B cell (primary cell): Measurements from ENCODE around the gene MLEC. TPM values are rescaled to one million over a fixed set of nuclear protein-coding genes. Genes with fewer than 3 reads are reported as not detected.

ENCODE experiments used
- ATAC-seq: fragments of 200-7000 bp; cut with Tn5 transposase; one replicate; pipeline ENCODE4 v1.10.0; 2021; ENCODE audit warnings: low read depth, mild to moderate bottlenecking, moderate number of reproducible peaks, moderate library complexity
- CTCF ChIA-PET: fragments of 350-600 bp; sonication (Branson Sonifier 250); formaldehyde crosslinking; loops from one replicate; lab custom pipeline; 2021; ENCODE audit warnings: antibody characterized with exemption, inconsistent platforms; lab: Charles Lee
- POLR2A ChIA-PET: fragments of 350-600 bp; sonication (Branson Sonifier 250); formaldehyde crosslinking; loops from one replicate; lab custom pipeline; 2021; ENCODE audit warnings: antibody characterized with exemption; lab: Charles Lee
- DNase-seq: peaks from one replicate; pipeline ENCODE4 v3.0.0; 2013
- H2AFZ ChIP-seq: 2 replicates; pipeline ENCODE4 v1.6.1; 2012; ENCODE audit warnings: mild to moderate bottlenecking, low read depth, low read length; ENCODE audit not compliant: insufficient read depth, poor library complexity, severe bottlenecking
- H3K27ac ChIP-seq, 2 donors: 1 replicate in 1 of 2; 2 replicates in 1 of 2; pipeline ENCODE4 v1.5.1; 2012 to 2013; ENCODE audit warnings: low read length in 2 of 2, mild to moderate bottlenecking in 2 of 2, moderate library complexity in 1 of 2
- H3K27me3 ChIP-seq, 4 experiments: fragments of 200-600 bp in 1 of 4; sonication (generic) in 1 of 4; replicated peaks in 1 of 4; 1 replicate in 2 of 4; 2 replicates in 2 of 4; pipeline versions ENCODE4 v1.6.1 to v1.7.0; 2013 to 2016; ENCODE audit warnings: low read length in 3 of 4, mild to moderate bottlenecking in 2 of 4, mixed read lengths in 1 of 4, moderate library complexity in 1 of 4; ENCODE audit not compliant: insufficient read depth in 4 of 4, control insufficient read depth in 3 of 4; ENCODE audit errors: control extremely low read depth in 1 of 4
- H3K36me3 ChIP-seq, 2 experiments: replicated peaks in 1 of 2; 1 replicate in 1 of 2; 2 replicates in 1 of 2; pipeline versions ENCODE4 v1.6.1 to v1.7.1; 2013; ENCODE audit warnings: low read length in 1 of 2; ENCODE audit not compliant: insufficient read depth in 2 of 2, control insufficient read depth in 1 of 2; ENCODE audit errors: control extremely low read depth in 1 of 2, extremely low read depth in 1 of 2
- H3K4me1 ChIP-seq, 2 donors: fragments of 200-600 bp in 1 of 2; sonication (generic) in 1 of 2; 1 replicate in 1 of 2; 2 replicates in 1 of 2; pipeline versions ENCODE4 v1.5.1 to v1.6.1; 2013 to 2017; ENCODE audit warnings: low read length in 2 of 2; ENCODE audit not compliant: control insufficient read depth in 2 of 2, insufficient read depth in 2 of 2
- H3K4me2 ChIP-seq: replicated peaks from 2 replicates; pipeline ENCODE3; 2012; ENCODE audit warnings: mild to moderate bottlenecking, low read depth, low read length; ENCODE audit not compliant: poor library complexity, severe bottlenecking
- H3K4me3 ChIP-seq, 5 experiments: fragments of 200-600 bp in 1 of 5; sonication (generic) in 1 of 5; 1 replicate in 3 of 5; 2 replicates in 2 of 5; pipeline versions ENCODE4 v1.5.1 to v1.7.0; 2011 to 2016; ENCODE audit warnings: low read length in 4 of 5, mild to moderate bottlenecking in 4 of 5, low read depth in 2 of 5, control low read depth in 1 of 5, moderate library complexity in 1 of 5; ENCODE audit not compliant: insufficient read depth in 1 of 5; ENCODE audit errors: control extremely low read depth in 1 of 5, extremely low read depth in 1 of 5
- H3K79me2 ChIP-seq: fragments of 200-600 bp; sonication (generic); one replicate; pipeline ENCODE4 v1.6.0; 2016; ENCODE audit warnings: low read length; ENCODE audit not compliant: control insufficient read depth, insufficient read depth
- H3K9ac ChIP-seq: fragments of 200-600 bp; sonication (generic); 2 replicates; pipeline ENCODE4 v1.6.1; 2017; ENCODE audit warnings: mild to moderate bottlenecking, low read length, moderate library complexity
- H3K9me3 ChIP-seq, 3 donors: one replicate each; pipeline versions ENCODE4 v1.6.1 to v1.7.1; 2013; ENCODE audit warnings: low read length in 2 of 3; ENCODE audit not compliant: control insufficient read depth in 2 of 3, insufficient read depth in 1 of 3; ENCODE audit errors: control extremely low read depth in 1 of 3
- H4K20me1 ChIP-seq: 2 replicates; pipeline ENCODE4 v1.6.0; 2012; ENCODE audit warnings: mild to moderate bottlenecking, low read length; ENCODE audit not compliant: insufficient read depth, control insufficient read depth, poor library complexity, severe bottlenecking
- H3K27ac Mint-ChIP-seq: one replicate; pipeline ENCODE4 v1.8.0; 2021; ENCODE audit warnings: mixed read lengths
- H3K27me3 Mint-ChIP-seq: one replicate; pipeline ENCODE4 v1.8.0; 2021; ENCODE audit warnings: mixed read lengths
- H3K4me1 Mint-ChIP-seq: one replicate; pipeline ENCODE4 v1.8.0; 2021; ENCODE audit warnings: mixed read lengths
- H3K4me3 Mint-ChIP-seq: one replicate; pipeline ENCODE4 v1.8.0; 2021; ENCODE audit warnings: mixed read lengths
- H3K9me3 Mint-ChIP-seq: one replicate; pipeline ENCODE4 v1.8.0; 2022; ENCODE audit warnings: mixed read lengths; ENCODE audit not compliant: insufficient read depth
- EZH2 ChIP-seq: IDR thresholded peaks from 2 replicates; pipeline ENCODE4 v1.6.1; 2012; ENCODE audit warnings: borderline replicate concordance, low read depth, mild to moderate bottlenecking, moderate library complexity, low read length; ENCODE audit not compliant: insufficient read depth, poor library complexity, severe bottlenecking
- WGBS: methylation state at CpG from one replicate; pipeline ENCODE4 v1.1.5; 2013; ENCODE audit warnings: missing lambda C conversion rate; ENCODE audit not compliant: insufficient coverage; 5-methylcytosine and 5-hydroxymethylcytosine counted together
- intact Hi-C: fragments of 100-400 bp; cut with micrococcal nuclease; formaldehyde crosslinking; loops from one replicate; pipeline ENCODE4 v1.10.0; 2022
- polyA plus RNA-seq: library from polyadenylated mRNA; depleted of rRNA; stranded (reverse); fragments of >200 nt; gene quantifications from 2 replicates; pipeline ENCODE4 v1.2.3, GENCODE V29; 2012
- total RNA-seq, 2 donors: library from RNA; stranded (reverse); fragments of 120-200 nt in 1 of 2; gene quantifications; 1 replicate in 1 of 2; 2 replicates in 1 of 2; pipeline versions ENCODE4 v1.2.3 to v1.2.4, GENCODE V29; 2013 to 2022
- TF ChIP-seq, protein P1 (sequence below): fragments of 200-600 bp; IDR thresholded peaks from one replicate; pipeline ENCODE4 v1.8.0; 2022; ENCODE audit warnings: antibody characterized with exemption, mild to moderate bottlenecking

The MLEC gene
- total and polyA plus RNA-seq, 2 donors (not counting 1 experiment from before 2014, with no cell fraction given): 5.5 to 52.6 TPM

DNA sequence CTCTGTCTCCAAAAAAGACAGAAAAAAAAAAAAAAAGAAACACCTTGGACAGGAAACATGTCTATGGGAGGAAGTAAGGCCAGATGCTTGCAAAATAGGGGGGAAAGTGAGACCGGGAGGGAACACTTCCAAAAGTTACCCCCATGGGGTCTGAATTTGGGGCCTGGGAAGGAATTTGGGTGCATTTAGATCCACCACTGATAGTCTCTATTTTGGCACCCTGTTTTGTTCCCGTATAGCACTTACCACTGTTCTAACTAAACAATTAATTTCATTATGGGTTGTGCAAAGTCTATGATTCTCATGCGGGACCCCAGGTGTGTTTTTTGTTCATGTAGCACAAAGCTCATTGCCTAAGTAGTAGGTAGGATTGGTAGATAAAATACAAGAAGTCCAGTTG is 1.4 kb upstream of the MLEC start:
- Histone ChIP-seq H3K9me3 (peaks cover 0 to 6% (median 2%) of the 10 kb centered on the region in 3 donors), H3K4me2 (peak overlapping the region; percentile 84), H2AFZ (no peak overlapping the region), H3K9ac (no peak overlapping the region), H3K36me3 (no peaks in the 10 kb centered on the region), H3K27ac (peak overlapping the region; percentile 84 to 87), H3K79me2 (peaks cover 35% of the 10 kb centered on the region), H3K4me3 (peak overlapping the region in 2 of 5 experiments; percentile 78 to 79), H3K27me3 (no peaks in the 10 kb centered on the region), H3K4me1 (peaks cover 43 to 49% of the 10 kb centered on the region in 2 donors), H4K20me1 (peaks cover 33% of the 10 kb centered on the region)
- ChIA-PET CTCF (interaction anchor here (0.7 to 8.9 kb wide), 4 partner anchors 9 to 171 kb away, joined by 3 to 121 read pairs (median 6); no protein-coding TSS in a partner anchor), POLR2A (interaction anchor here (0.7 to 1.6 kb wide), 5 partner anchors 9 to 1541 kb away, joined by 4 to 6 read pairs (median 5); partner anchors contain the start of gene DIABLO)
- TF ChIP-seq, protein P1, sequence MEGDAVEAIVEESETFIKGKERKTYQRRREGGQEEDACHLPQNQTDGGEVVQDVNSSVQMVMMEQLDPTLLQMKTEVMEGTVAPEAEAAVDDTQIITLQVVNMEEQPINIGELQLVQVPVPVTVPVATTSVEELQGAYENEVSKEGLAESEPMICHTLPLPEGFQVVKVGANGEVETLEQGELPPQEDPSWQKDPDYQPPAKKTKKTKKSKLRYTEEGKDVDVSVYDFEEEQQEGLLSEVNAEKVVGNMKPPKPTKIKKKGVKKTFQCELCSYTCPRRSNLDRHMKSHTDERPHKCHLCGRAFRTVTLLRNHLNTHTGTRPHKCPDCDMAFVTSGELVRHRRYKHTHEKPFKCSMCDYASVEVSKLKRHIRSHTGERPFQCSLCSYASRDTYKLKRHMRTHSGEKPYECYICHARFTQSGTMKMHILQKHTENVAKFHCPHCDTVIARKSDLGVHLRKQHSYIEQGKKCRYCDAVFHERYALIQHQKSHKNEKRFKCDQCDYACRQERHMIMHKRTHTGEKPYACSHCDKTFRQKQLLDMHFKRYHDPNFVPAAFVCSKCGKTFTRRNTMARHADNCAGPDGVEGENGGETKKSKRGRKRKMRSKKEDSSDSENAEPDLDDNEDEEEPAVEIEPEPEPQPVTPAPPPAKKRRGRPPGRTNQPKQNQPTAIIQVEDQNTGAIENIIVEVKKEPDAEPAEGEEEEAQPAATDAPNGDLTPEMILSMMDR: no peak
- TF ChIP-seq EZH2: no peak
- peaks cover 46% of the 10 kb centered on the region for H3K4me1 Mint-ChIP-seq
- peak; percentile 56 for DNase-seq
- H3K27ac Mint-ChIP-seq: peak overlapping the region; percentile 86
- ATAC-seq: no peak
- no peaks in the 10 kb centered on the region for H3K9me3 Mint-ChIP-seq
- H3K4me3 Mint-ChIP-seq: peak overlapping the region; percentile 93
- intact Hi-C loops: loop anchor here (1.0 to 10.0 kb wide), 4 partner anchors 11 to 1202 kb away; partner anchors contain the start of gene PSMD9
- 0% methylated on average over 1 of the region's 3 CpGs for WGBS
- H3K27me3 Mint-ChIP-seq: no peaks in the 10 kb centered on the region

DNA sequence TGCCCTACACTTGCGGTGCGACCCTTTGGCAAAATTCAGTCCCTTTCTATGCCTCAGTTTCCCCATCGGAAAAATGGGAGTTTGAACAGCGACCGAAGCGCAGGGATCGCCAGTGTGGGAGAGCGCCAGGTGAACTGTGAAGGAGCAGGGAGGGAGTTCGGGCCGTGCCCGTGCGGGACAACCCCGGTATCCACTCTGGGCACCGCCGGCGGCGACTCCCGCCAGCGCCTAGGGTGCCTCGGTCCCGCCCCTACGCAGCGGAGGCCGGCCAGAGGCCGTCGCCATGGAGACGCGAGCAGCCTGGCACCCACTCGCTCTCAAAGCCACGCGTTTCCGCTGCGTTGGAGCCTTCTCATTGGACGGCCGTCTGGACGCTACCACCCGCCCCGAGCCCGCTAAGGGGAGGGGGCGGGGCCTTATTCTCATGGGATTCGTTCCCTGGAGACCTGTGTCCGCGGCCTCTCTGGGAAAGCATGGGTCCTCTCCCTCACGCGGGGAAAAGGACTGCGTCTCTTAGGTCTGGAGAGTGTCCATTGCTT is 729 bp upstream of the MLEC start:
- H3K9me3 ChIP-seq: peaks cover 0 to 6% (median 2%) of the 10 kb centered on the region in 3 donors
- peak; percentile 66 for ATAC-seq
- peaks cover 42% of the 10 kb centered on the region for H3K79me2 ChIP-seq
- intact Hi-C loops: loop anchor here (1.0 to 10.0 kb wide), 9 partner anchors 17 to 1201 kb away; partner anchors contain the start of genes ACADS, POP5, PSMD9 and RNF10
- peak overlapping the region; percentile 84 to 87 for H3K27ac ChIP-seq
- H4K20me1 ChIP-seq: peaks cover 40% of the 10 kb centered on the region
- H3K36me3 ChIP-seq: no peaks in the 10 kb centered on the region
- Mint-ChIP-seq H3K9me3 (no peaks in the 10 kb centered on the region), H3K4me1 (peaks cover 49% of the 10 kb centered on the region), H3K4me3 (peak overlapping the region; percentile 93), H3K27me3 (no peaks in the 10 kb centered on the region), H3K27ac (peak overlapping the region; percentile 96)
- WGBS: 0% methylated on average over 41 of the region's 46 CpGs
- peak overlapping the region; percentile 77 for H3K9ac ChIP-seq
- H3K4me1 ChIP-seq: peaks cover 41 to 46% of the 10 kb centered on the region in 2 donors
- POLR2A ChIA-PET: interaction anchor here (0.8 to 1.6 kb wide), 5 partner anchors 12 to 394 kb away, joined by 3 to 5 read pairs (median 5); partner anchors contain the start of genes RNU4-1 and UNC119B
- peak overlapping the region; percentile 78 to 91 (median 81) for H3K4me3 ChIP-seq
- H3K4me2 ChIP-seq: peak overlapping the region; percentile 84
- CTCF ChIA-PET: interaction anchor here (0.6 to 8.9 kb wide), 8 partner anchors 8 to 248 kb away, joined by 3 to 121 read pairs (median 4); partner anchors contain the start of gene POP5
- peak; percentile 99 for DNase-seq
- H3K27me3 ChIP-seq: no peaks in the 10 kb centered on the region
- no peak for TF ChIP-seq EZH2
- TF ChIP-seq, protein P1: no peak
- peak overlapping the region; percentile 91 for H2AFZ ChIP-seq
